Stimulated activated CD4-positive, alpha-beta T cell treated with anti-CD3 and anti-CD28 coated beads, Interleukin-1b, Interleukin-23, amount 100 ng/mL, for 1 hour (primary cell): ENCODE data around the gene CCSER1.
"Not testable (repeated sequence)": the region's sequence is repeated elsewhere in the genome, so short reads cannot be mapped to it uniquely, and the experiment has no call there.

Experiments used
- DNase-seq, 2 donors: peaks; one replicate each; pipeline ENCODE4 v3.0.0-alpha.2; 2020; ENCODE audit warnings: low read depth in 2 of 2

CCSER1 gene

DNA sequence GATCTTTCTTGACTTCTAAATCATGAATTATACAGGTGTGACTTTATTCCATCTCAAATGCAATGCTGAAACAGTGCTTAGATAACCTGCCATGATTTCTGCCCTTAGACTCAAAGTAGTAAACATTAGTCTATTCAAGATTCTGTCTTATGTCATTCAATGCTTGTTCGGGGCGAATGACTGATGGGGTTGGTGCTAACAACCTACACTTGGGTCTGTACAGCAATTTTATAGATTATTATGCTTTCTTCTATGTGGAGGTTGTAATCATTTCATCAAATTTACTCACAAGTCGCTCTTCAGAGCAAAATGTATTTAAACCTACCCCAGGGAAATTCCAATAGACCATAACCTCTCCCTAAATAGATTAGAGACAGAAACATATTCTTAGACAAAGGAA lies 1155.0 kb downstream of the CCSER1 start:
- DNase-seq, result no peak

GRCh38 chr4:91283726-91284230 lies 1156.6 kb downstream of the CCSER1 start:
- no peak for DNase-seq

DNA sequence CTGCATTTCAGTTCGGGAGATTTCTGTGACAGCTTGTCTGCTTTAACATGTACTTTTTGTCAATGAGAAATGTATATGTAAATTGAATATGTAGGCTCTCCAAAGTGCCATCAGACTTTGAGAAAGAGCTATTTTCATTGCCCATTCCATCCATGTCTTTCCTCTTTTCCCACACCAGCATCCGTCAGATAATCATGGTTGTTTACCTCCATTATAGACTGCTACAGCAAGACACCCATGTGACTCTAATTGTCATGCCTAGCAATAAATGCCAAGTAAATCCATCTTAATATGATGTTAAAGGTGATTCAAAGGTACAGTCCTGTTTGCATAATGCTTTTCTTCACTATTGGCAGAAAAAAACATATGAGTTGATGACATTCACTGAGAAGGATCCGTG lies 1157.3 kb downstream of the CCSER1 start:
- DNase-seq, result no peak

DNA sequence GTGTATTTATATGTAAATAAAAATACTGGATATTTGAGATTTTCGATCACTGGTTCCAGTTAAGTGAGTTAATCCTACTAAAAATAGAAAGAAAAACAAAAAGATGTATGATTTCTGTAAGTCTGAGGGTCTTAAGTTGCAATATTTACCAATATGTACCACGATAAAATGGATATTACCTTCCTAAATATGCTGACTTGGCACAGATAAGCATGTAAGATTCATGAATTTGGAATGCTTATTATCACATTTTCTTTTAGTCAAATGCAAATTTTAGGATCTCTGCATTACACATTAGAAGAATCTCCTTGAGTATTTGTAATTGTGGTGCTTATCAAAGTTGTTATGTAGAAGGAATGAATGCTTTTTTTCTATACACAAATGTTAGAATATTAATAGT lies 1158.3 kb downstream of the CCSER1 start:
- no peak for DNase-seq

GRCh38 chr4:91288702-91289311 lies 1161.6 kb downstream of the CCSER1 start:
- no peak for DNase-seq

DNA sequence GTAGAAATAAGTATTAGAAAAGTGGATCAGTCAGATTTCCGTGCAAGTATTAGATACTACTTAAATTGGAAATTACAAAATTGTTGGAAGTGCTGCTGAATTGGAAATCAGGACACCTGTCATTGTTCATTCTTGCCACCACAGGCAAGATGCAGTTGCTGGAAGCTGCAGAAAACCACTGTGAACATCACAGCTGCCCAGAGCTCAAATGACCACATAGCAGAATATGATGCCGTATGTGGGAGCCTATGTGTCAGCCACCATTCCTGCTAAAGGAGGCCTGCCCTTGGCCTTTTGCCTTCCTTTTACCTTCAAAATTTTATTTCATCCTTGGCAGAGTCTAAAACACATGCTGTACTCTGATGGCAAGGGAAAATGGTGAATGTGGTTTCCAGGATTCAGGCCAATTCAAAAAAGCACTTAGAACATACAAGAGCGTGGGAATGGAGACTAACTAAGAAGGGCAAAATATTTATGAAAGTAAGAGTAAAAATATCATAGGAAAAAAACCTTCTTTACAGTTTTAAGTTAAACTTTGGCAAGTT lies 1171.0 kb downstream of the CCSER1 start:
- no peak for DNase-seq

- DNase-seq, result no peak
Measured at GRCh38 chr4:91298824-91299223, 1171.6 kb downstream of the CCSER1 start.

GRCh38 chr4:91302120-91302519 lies 1174.9 kb downstream of the CCSER1 start:
- DNase-seq, result no peak

- DNase-seq, result no peak
Measured at GRCh38 chr4:91304292-91304691, 1177.1 kb downstream of the CCSER1 start.

DNA sequence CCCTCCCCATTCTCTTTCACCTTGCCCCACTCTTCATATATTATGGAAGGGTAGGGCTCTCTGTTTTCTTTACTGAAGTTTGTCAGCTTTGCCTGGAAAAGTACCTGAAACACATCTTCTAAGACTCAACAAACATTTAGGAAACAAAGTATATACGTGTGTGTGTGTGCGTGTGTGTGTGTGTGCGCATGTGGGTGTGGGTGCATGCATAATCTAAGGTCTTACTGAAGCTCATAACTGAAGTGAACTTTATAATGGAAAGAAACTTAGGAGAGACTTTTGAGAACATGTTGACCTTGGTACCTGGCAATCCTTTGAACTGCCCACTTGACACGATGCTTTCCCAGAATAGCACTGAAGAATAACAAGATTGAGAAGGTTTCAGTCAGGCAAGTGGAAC lies 1190.2 kb downstream of the CCSER1 start:
- no peak for DNase-seq

DNA sequence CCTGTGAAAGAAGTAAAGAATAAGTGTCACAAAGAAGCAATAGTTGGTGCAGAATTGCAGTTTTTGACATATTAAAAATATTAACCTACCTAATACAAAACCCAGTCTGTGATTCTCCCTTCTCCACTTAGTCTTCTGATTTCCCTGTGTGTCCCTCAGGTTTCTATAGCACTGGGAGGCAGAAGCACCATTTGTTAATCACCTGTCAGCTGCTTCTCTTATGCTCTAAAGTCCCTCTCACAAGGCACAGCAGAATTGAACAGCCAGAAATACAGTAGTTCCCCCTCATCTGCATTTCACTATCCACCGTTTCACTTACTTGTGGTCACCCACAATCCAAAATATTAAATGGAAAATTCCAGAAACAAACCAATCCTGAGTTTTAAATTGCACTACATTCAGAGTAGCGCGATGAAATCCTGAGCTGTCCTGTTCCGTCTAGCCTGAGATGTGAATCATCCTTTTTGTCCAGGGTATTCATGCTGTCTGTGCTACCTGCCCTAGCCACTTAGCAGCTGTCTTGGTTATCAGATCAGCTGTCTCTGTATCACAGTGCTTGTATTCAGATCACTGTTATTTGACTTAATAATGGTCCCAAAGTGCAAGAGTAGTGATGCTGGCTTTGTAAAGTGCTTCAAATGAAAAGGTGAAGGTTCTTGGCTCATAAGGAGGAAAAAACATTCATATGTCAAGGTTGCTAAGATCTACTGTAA lies 1192.5 kb downstream of the CCSER1 start:
- no peak for DNase-seq

DNA sequence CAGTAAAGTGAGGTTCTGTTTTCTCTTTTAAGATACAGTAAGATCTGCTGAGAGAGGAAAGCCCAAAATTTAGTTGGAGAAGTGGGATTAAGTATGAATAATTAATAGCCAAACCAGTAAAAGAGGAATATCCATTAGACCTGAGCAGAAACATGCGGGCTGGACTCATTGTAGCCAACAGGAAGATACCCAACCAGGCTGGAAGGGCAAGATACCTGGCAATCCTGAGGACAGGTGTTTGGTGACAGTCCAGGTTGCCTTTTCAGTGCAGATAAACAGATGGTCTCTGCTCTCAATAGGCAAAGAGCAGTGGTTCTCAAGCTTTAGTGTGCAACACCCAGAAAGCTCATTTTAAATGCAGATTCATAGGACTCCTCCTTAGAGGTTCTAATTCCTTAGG lies 1195.8 kb downstream of the CCSER1 start:
- DNase-seq, result no peak

- no peak for DNase-seq
Measured at GRCh38 chr4:91325495-91325894, 1198.3 kb downstream of the CCSER1 start.

GRCh38 chr4:91326167-91326566 lies 1199.0 kb downstream of the CCSER1 start:
- not testable (repeated sequence) for DNase-seq

GRCh38 chr4:91330555-91331137 lies 1203.5 kb downstream of the CCSER1 start:
- DNase-seq, result no peak

DNA sequence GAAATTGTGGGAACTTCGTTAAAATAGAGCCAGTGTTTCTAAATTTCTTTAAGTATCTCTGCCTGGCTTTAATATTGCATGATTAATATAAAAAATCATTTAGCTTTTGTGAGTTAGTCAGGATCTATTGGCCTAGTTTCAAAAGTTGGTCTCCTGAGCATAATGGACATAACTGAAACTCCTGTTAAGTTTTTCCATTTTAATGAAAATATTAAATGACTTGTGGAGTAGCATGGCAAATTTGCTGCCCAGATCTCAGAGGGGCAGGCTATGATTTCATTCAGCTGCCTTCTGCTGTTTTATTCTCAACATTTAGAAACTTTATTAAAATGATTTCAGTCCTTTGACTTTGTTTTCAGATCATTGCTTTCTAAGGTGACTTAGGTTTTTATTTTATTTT lies 1213.6 kb downstream of the CCSER1 start:
- no peak for DNase-seq

GRCh38 chr4:91345632-91346031 lies 1218.4 kb downstream of the CCSER1 start:
- no peak for DNase-seq

DNA sequence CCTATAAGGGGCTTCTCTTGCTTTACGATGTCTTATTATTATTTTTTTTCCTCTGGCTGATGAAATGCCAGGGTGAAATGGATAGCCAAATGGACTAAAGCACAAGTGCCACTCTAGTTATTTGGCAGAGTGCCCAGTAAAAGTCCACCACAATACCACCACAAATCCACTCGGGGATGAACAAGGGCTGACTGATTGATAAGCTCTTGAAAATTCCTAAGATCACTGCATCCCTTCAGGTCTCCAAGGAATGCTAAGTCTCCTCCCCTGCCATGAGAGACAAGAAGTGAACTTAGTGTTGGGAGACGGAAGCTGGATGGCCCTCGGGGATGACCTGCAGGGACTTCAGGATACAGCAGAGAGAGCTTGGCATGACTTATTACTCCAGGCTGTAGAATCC lies 1229.3 kb downstream of the CCSER1 start:
- not testable (repeated sequence) for DNase-seq

- not testable (repeated sequence) for DNase-seq
Measured at GRCh38 chr4:91358016-91358415, 1230.8 kb downstream of the CCSER1 start.

DNA sequence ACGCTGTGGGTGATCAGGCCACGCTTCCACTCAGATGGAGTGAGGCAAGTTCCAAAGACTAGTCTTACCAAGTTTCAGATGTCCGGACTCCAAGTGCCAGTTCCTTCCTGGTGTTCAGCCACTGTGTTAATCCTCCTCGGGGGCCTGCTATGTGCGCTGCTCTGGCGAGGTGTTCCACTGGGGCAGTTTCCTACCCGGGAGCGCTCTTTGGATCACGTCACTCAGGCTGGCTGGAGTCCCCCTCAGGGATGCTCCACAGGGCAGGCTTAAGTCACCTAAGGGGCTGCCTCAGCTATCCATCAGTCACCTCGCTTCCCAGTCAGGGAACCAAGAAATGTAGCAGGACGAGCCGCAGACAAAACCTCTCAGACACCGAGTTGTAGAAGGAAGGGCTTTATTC lies 1231.4 kb downstream of the CCSER1 start:
- DNase-seq, result not testable (repeated sequence)

DNA sequence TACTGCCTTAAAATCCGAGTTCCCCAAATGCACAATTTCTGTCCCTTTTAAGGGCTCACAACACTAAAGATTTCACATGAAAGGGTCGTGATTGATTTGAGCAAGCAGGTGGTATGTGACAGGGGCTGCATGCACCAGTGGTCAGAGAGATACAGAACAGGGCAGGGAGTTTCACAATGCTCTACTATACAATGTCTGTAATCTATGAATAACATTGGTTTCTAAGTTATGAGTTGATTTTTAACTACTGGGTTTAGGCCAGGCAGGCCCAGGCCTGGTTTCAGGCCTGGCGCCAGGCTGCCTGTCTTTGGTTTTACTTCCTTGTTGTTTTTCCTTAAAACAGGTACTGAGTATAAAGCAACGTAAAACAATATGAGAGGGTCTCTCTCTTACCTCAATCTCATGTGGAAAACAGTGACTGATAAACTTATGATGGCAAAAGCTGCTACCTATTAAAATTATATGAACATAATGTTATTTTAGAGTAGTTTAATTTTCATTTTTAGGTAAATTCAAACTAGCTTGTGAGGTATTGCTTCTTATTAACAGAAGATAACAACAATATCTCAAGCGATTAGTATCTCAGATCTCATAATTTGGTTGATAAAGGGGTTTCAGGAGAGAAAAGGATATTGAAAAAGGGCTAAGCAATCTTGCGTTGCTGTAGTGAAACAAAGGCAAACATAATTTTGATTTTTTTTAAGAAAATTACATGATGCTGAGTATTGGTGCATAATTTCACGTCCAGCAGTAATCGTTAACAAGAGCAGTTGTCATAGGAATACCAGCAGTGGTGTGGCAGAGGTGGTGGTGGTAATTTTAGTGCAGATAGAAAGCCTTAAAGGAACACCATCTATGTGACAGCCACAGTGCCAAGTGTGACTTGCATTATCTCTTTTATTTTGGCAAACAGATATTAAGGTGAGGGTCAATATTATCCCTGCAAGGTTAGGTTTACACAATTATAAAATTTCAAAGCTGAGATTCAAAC lies 1232.1 kb downstream of the CCSER1 start:
- no peak for DNase-seq

- no peak for DNase-seq
Measured at GRCh38 chr4:91362125-91362524, 1234.9 kb downstream of the CCSER1 start.
